Stimulated activated naive CD8-positive, alpha-beta T cell treated with anti-CD3 and anti-CD28 coated beads, Interleukin-15, amount 100 ng/mL, for 72 hours (primary cell): ENCODE data around the gene ZNF277.

Source experiments
- ATAC-seq: fragments of 150-1000 bp; cut with Tn5 transposase; 2 replicates; pipeline ENCODE4 v1.10.0; 2021; ENCODE audit warnings: mild to moderate bottlenecking, moderate library complexity
- DNase-seq, 2 donors: peaks; one replicate each; pipeline ENCODE4 v3.0.0; 2021 to 2022
- H3K27ac Mint-ChIP-seq, 2 donors: one replicate each; pipeline ENCODE4 v1.8.0; 2022; ENCODE audit warnings: mild to moderate bottlenecking in 2 of 2, mixed read lengths in 2 of 2, moderate library complexity in 2 of 2
- H3K27me3 Mint-ChIP-seq: one replicate; pipeline ENCODE4 v1.8.0; 2022; ENCODE audit warnings: mixed read lengths
- H3K4me1 Mint-ChIP-seq: one replicate; pipeline ENCODE4 v1.8.0; 2022; ENCODE audit warnings: mild to moderate bottlenecking, mixed read lengths
- H3K4me3 Mint-ChIP-seq, 2 donors: one replicate each; pipeline ENCODE4 v1.8.0; 2022; ENCODE audit warnings: mild to moderate bottlenecking in 2 of 2, mixed read lengths in 2 of 2, moderate library complexity in 1 of 2
- H3K9me3 Mint-ChIP-seq, 2 donors: one replicate each; pipeline ENCODE4 v1.8.0; 2022; ENCODE audit warnings: mixed read lengths in 2 of 2

ZNF277 gene

DNA sequence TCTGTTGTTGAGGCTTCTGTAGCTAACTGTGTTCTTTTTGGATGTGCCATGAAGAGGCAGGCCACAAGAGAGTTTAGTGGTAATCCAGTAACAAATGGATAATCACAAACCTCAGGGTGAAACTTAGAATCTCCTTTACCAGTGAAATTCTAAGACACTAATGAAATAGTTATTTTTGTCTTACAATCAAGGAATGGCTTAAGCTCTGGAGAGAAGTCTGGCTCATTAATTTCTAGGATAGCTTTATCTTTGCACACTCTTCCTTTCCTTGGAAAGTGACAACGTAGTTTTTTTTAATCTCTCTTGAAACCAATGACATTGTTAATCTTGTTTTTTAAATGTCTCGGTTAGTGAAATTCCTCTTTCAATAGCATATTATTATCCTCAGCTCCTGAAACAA, 150.1 kb downstream of the ZNF277 start:
- Mint-ChIP-seq H3K9me3 (peaks cover 8 to 25% of the 10 kb centered on the region in 2 donors), H3K4me3 (no peak overlapping the region), H3K4me1 (no peaks in the 10 kb centered on the region), H3K27me3 (peaks cover 29% of the 10 kb centered on the region), H3K27ac (no peak overlapping the region)
- DNase-seq (no peak), ATAC-seq (no peak)

DNA sequence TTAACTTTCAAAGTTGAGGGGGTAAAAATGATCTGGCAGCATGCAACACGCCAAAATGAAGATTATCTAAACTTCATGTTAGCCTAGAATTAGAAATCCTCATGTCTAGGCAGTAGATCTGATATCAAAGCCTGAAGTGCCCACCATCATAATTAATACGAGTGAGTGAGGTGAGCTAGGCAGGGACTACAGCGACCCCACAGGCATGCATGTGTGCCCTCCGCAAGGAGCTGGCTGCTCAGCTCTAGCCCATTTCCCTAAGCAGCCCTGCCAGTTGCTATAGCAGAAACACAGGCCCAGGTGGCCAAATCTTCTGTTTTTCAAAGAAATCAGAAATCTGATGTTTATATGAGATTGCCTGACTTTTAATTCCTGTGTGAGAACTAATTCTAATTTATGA, 150.6 kb downstream of the ZNF277 start:
- H3K4me3 Mint-ChIP-seq, result no peak overlapping the region
- peaks cover 8 to 25% of the 10 kb centered on the region in 2 donors for H3K9me3 Mint-ChIP-seq
- ATAC-seq, result no peak
- H3K27me3 Mint-ChIP-seq, result peaks cover 35% of the 10 kb centered on the region
- no peaks in the 10 kb centered on the region for H3K4me1 Mint-ChIP-seq
- no peak overlapping the region for H3K27ac Mint-ChIP-seq
- no peak for DNase-seq

DNA sequence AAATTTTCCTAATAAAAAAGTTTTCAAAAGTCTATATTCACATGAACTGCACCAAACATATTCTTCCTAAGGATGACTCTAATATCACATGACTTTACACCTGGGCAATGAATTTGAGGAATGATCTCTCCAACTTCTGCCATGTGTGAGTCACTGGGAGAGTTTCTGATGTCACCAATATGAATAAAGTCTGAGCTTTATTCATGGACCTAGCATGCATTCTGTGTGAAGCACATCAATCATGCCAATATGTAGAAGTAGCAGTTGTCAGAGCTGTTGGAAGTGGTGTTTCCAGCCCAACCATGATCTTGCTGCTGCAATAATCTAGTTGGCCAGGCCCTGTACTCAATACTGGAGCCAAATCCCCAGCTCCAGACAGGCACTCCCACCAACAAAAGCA, 152.0 kb downstream of the ZNF277 start:
- DNase-seq, result no peak
- H3K9me3 Mint-ChIP-seq, result peaks cover 0 to 14% of the 10 kb centered on the region in 2 donors
- no peaks in the 10 kb centered on the region for H3K4me1 Mint-ChIP-seq
- H3K27me3 Mint-ChIP-seq, result peaks cover 29% of the 10 kb centered on the region
- no peak overlapping the region for H3K27ac Mint-ChIP-seq
- no peak for ATAC-seq
- H3K4me3 Mint-ChIP-seq, result no peak overlapping the region

DNA sequence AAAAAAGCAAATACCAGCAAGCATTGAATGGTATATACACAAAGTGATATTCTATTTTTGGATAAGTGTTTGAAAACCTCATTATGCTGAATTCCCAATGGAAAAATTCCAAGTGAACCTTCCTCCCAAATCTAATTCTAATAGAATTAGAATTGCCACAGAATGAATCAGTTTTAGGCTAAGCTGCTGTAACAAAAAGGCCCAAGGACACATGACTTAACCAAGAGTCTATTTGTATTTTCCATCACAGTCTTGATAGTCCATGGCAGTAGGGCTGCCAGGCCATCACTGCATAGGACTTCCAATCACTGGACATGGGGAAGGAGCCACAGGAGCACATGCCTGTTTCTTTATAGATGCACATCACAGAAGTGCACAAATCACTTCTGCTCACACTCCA, 152.6 kb downstream of the ZNF277 start:
- Mint-ChIP-seq H3K4me1 (no peaks in the 10 kb centered on the region), H3K9me3 (peaks cover 0 to 13% of the 10 kb centered on the region in 2 donors), H3K27ac (no peak overlapping the region), H3K27me3 (peaks cover 29% of the 10 kb centered on the region), H3K4me3 (no peak overlapping the region)
- no peak for DNase-seq
- no peak for ATAC-seq

DNA sequence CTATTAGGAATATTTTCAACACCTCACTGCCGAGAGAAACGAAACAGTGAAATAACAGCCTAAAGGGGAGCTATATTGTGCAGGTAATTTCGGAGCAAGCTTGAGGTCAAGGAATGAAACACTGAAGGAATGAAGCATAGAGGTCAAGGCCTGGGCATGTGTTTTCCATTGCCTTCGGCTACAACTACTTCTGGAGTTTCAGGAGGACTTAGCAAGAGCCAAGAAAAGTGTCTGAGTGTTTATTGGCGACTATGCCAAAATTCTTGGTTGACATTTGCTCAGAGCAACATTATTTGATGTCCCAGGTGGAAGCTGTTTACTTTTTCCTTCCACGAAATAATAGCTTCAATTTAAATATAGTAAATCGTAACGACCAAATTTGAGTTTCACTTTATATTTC, 154.2 kb downstream of the ZNF277 start:
- DNase-seq (no peak), ATAC-seq (no peak)
- H3K9me3 Mint-ChIP-seq, result peaks cover 0 to 2% of the 10 kb centered on the region in 2 donors
- H3K4me3 Mint-ChIP-seq, result no peak overlapping the region
- no peaks in the 10 kb centered on the region for H3K4me1 Mint-ChIP-seq
- H3K27ac Mint-ChIP-seq, result no peak overlapping the region
- H3K27me3 Mint-ChIP-seq, result peaks cover 24% of the 10 kb centered on the region

DNA sequence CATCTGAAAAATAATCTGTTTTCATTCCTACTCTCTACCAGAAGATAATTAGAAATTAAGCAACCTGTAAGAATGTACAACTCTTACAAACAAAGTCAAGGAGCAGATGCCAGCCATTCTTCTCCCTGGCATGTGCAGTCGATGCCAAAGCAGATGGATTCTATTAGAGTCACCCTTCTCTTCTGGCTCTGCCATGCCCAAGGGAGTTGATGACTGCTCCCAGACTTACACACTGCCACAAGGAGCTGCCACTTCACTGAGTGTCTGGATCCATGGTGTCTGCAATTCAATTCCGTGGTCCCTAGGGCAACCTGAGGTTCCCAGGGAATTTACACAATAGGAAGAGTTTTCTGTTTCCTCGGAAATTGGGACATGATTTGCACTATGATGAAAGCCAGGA, 154.7 kb downstream of the ZNF277 start:
- Mint-ChIP-seq H3K27ac (no peak overlapping the region), H3K9me3 (no peaks in the 10 kb centered on the region), H3K4me1 (no peaks in the 10 kb centered on the region), H3K27me3 (peaks cover 21% of the 10 kb centered on the region), H3K4me3 (no peak overlapping the region)
- ATAC-seq, result no peak
- no peak for DNase-seq

DNA sequence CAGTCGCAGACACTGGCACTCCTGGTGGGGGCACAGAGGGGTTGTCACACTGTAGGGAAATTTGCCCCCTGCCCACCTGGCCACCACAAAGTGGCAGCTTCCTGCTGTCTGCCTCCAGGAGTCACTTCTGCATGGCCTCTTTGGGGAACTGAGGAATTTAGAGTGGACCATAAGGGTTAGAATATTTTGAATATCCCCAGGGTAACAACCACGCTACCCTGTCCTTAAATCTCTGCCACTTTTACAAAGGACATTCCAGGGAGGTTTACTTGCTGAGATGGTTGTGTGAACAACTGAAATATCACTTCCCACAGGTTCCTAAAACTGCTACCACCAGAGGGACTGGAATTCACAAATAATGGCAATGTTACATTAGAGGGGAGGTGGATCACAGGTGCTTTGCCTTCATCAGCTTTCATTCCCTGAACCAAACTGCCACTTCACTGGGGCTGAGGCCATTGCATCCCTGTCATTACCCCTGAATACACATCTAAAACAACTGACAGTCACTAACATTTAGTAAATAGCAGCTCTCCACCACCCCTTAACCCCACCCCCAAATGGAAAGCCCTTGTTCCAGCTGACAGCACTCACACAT, 155.7 kb downstream of the ZNF277 start:
- no peaks in the 10 kb centered on the region for H3K9me3 Mint-ChIP-seq
- no peak for DNase-seq
- no peaks in the 10 kb centered on the region for H3K4me1 Mint-ChIP-seq
- peaks cover 21% of the 10 kb centered on the region for H3K27me3 Mint-ChIP-seq
- ATAC-seq, result no peak
- no peak overlapping the region for H3K27ac Mint-ChIP-seq
- H3K4me3 Mint-ChIP-seq, result no peak overlapping the region

DNA sequence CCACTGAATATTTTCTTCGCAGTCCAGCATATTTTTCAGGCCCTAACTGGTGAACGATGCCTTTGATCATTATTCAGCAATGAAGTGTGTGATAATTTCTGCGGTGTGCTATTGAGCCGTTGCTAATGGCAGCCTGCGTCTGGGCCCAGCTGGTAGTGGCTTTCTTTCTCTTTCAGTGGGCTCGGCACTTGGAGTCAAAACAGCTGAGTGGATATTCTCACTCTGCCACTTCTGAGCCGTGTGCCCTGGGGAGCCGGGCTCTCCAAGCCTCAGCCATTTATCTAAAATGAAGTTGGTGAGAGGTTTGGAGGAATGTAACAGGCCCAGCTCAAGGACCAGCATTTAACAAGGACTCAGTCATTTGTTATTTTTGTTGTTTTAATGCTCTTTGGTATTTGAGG, 156.2 kb downstream of the ZNF277 start:
- no peak overlapping the region for H3K4me3 Mint-ChIP-seq
- H3K4me1 Mint-ChIP-seq, result no peaks in the 10 kb centered on the region
- H3K27me3 Mint-ChIP-seq, result peaks cover 21% of the 10 kb centered on the region
- ATAC-seq (no peak), DNase-seq (no peak)
- no peaks in the 10 kb centered on the region for H3K9me3 Mint-ChIP-seq
- no peak overlapping the region for H3K27ac Mint-ChIP-seq

DNA sequence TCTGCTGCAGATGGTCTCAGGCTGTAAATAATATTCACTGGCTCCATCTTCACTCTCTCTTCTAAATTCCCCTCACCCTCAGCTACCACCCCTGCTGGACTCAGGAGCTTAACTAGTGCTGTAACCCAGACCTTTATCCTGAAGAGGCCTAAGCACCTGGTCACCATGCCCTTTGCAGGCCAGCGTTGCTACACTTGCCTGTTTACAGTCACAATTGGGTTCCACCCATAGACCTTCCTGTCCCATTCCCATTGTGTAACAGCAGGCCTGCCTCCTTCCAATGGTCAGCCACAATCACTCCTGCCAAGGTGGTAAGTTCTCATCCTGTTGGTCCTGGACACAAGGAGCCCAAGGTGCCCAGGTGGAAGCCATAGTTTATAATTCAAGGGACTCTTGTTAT, 157.9 kb downstream of the ZNF277 start:
- Mint-ChIP-seq H3K4me3 (no peak overlapping the region), H3K4me1 (no peaks in the 10 kb centered on the region), H3K27me3 (peaks cover 21% of the 10 kb centered on the region), H3K9me3 (no peaks in the 10 kb centered on the region), H3K27ac (no peak overlapping the region)
- no peak for DNase-seq
- ATAC-seq, result no peak

DNA sequence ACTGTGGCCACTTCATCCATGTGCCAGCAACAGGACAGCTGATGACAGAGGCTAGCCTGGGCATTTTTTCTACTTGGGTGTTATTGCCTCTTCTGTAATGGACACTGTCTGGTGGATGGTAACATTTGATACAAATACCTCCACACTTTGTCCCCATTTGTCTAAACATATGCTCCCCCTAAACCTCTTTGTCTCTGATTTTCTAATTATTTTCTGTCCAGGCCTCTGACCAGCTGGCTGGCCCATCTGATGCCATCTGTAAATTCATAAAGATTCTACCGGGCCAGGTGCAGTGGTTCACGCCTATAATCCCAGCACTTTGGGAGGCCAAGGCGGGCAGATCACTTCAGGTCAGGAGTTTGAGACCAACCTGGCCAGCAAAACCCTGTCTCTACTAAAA, 159.1 kb downstream of the ZNF277 start:
- Mint-ChIP-seq H3K4me1 (no peaks in the 10 kb centered on the region), H3K4me3 (no peak overlapping the region), H3K27me3 (peaks cover 18% of the 10 kb centered on the region), H3K27ac (no peak overlapping the region), H3K9me3 (no peaks in the 10 kb centered on the region)
- DNase-seq, result no peak
- no peak for ATAC-seq

DNA sequence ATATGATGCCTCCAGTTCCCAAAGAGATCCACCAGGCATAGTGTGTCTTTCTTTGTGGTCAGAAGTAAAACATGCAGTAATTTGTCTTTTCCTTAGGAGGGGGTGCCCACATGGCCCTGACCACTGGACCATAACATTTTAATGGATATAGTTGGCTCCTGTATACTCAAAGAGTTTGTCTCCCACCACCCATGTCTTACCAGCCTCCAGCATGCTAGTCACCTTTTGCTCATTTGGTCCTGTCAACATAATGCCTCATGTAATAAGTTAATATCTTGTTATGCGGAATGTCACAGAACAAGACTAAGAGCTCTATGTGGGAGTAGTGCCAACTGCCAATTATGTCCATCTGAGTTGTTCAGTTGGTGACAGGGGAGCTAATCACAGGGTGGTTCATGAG, 160.4 kb downstream of the ZNF277 start:
- no peak overlapping the region for H3K27ac Mint-ChIP-seq
- peaks cover 5% of the 10 kb centered on the region for H3K27me3 Mint-ChIP-seq
- H3K4me1 Mint-ChIP-seq, result no peaks in the 10 kb centered on the region
- ATAC-seq (no peak), DNase-seq (no peak)
- H3K4me3 Mint-ChIP-seq, result no peak overlapping the region
- no peaks in the 10 kb centered on the region for H3K9me3 Mint-ChIP-seq

DNA sequence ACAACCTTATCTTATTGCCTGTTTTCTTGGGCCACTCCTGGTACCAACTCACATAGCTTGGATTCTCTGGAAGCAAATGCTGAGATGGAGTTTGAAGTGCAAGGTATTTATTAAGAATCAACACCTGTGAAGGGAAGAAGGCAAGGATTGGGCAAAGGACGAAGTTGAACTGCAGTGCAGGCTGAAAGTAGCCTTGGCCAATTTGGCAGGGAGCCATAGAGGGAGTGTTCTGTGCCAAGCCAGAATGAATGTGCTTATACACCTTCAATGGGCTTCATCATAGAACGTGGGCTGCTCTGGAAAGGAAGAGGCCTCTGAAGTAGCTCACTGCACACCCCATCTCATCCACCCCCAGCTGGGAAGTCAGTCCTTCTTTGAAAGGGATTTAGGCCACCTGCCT, 163.9 kb downstream of the ZNF277 start:
- DNase-seq (no peak), ATAC-seq (no peak)
- no peaks in the 10 kb centered on the region for H3K9me3 Mint-ChIP-seq
- H3K4me1 Mint-ChIP-seq, result no peaks in the 10 kb centered on the region
- H3K27me3 Mint-ChIP-seq, result no peaks in the 10 kb centered on the region
- no peak overlapping the region for H3K4me3 Mint-ChIP-seq
- H3K27ac Mint-ChIP-seq, result no peak overlapping the region

DNA sequence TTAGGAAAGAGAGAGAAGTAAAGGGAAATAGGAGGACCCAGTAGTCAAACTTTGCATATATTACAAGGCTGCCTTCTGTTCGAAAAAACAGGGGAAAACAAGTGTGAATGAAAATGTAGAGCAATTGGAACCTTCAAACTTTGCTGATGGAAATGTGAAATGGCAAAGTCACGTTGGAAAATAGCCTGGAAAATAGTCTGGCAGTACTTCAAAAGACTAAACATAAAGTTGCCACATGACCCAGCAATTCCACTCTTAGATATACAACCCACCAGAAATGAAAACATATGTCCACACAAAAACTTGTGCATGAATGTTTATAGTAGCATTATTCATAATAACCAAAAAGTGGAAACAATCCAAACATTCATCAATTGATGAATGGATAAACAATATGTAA, 165.2 kb downstream of the ZNF277 start:
- Mint-ChIP-seq H3K27me3 (no peaks in the 10 kb centered on the region), H3K27ac (no peak overlapping the region), H3K4me3 (no peak overlapping the region), H3K9me3 (no peaks in the 10 kb centered on the region), H3K4me1 (no peaks in the 10 kb centered on the region)
- no peak for ATAC-seq
- DNase-seq, result no peak

DNA sequence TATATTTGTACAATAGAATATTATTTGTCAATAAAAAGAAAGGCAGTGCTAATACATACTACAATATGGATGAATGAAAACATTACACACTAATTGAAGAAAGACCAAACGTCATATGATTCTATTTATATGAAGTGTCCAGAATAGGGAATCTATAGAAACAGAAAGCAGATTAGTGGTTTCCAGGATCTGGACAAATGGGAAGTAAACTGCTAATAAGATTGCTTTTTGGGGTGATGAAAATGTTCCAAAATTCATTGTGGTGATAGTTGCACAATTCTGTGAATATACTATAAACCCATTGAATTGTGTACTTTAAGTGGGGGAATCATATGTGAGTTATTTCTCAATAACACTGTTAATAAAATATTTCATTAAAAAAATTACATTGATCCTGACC, 165.6 kb downstream of the ZNF277 start:
- H3K9me3 Mint-ChIP-seq, result no peaks in the 10 kb centered on the region
- H3K4me3 Mint-ChIP-seq, result no peak overlapping the region
- no peak for ATAC-seq
- DNase-seq, result no peak
- H3K27me3 Mint-ChIP-seq, result no peaks in the 10 kb centered on the region
- H3K4me1 Mint-ChIP-seq, result no peaks in the 10 kb centered on the region
- no peak overlapping the region for H3K27ac Mint-ChIP-seq

DNA sequence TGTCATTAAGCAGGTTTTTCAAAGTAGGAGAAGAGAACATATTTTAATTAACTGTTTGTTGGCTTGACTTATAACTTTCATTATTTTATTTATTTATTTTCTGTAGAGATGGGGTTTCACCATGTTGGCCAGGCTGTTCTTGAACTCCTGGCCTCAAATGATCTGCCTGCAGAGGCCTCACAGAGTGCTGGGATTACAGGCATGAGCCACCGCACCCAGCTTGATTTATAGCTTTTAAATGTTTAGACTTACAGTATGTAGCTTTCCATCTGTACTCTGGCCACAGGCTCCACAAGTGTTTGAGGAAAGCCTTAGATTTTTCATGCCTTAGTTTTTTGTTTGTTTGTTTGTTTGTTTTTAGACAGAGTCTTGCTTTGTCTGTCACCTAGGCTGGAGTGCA, 171.1 kb downstream of the ZNF277 start:
- Mint-ChIP-seq H3K27ac (no peak overlapping the region), H3K27me3 (peaks cover 12% of the 10 kb centered on the region), H3K4me3 (no peak overlapping the region), H3K4me1 (no peaks in the 10 kb centered on the region), H3K9me3 (no peaks in the 10 kb centered on the region)
- ATAC-seq (no peak), DNase-seq (no peak)

DNA sequence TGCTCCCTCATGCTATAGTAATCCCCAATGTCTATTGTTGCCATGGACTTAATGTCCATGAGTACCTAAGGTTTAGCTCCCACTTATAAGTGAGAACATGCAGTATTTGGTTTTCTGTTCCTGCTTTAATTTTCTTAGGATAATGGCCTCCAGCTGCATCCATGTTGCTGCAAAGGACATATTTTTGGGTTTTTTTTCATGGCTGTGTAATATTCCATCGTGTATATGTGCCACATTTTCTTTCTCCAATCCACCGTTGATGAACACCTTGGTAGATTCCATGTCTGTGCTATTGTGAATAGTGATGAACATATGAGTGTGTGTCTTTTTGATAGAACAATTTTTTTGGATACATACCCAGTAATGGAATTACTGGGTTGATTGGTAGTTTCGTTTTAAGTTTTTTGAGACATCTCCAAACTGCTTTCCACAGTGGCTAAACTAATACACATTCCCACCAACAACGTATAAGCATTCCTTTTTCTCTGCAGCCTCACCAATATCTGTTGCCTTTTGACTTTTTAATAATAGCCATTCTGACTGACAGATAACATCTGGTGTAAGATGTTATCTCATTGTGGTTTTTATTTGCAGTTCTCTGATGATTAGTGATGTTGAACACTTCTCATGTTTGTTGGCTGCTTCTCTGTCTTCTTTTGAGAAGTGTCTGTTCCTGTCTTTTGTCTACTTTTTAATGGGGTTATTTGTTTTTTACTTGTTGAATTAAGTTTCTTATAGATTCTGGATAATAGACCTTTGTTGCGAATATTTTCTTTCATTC, 175.0 kb downstream of the ZNF277 start:
- H3K27me3 Mint-ChIP-seq, result peaks cover 13% of the 10 kb centered on the region
- ATAC-seq (no peak), DNase-seq (no peak)
- no peak overlapping the region for H3K4me3 Mint-ChIP-seq
- no peak overlapping the region for H3K27ac Mint-ChIP-seq
- H3K4me1 Mint-ChIP-seq, result peaks cover 12% of the 10 kb centered on the region
- no peaks in the 10 kb centered on the region for H3K9me3 Mint-ChIP-seq
